ENCODE data around the gene MAPK4.

MAPK4 gene

DNA sequence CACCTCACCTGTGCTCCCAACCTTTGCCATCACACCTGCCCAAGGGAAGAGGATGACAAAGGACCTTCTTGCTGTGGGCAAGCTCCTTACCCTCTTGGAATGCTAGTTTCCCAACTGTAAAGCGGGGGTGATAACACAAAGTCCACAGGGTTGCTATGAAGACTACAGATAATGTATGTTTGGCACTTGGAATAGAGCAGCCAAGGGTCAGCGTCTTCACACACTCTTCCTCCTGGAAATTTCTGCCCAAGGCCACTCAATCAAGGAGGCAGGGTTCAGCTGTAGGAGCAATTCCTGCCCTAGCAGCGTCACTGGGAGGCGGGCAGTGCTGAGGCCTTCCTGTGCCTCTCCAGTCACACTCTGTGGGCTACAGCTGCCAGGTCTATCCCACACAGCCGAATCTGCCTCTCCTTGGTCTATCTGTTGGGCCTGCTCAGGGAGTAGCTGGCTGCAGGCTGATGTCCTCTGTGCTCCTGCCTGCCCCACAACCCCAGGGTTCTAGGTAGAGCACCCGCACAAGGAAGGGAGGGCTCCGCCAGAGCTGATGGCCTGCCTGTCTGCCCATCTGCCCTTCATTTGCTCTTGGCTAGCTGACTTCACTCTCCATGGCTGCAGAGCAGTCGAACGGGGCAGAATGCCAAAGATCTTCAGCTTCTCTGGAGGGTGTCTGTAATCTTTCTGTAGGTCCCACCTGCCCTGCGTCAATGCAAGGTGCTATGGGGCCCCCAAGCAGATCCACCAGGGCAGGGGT, 168.0 kb downstream of the MAPK4 start:
- no peak for DNase-seq

DNA sequence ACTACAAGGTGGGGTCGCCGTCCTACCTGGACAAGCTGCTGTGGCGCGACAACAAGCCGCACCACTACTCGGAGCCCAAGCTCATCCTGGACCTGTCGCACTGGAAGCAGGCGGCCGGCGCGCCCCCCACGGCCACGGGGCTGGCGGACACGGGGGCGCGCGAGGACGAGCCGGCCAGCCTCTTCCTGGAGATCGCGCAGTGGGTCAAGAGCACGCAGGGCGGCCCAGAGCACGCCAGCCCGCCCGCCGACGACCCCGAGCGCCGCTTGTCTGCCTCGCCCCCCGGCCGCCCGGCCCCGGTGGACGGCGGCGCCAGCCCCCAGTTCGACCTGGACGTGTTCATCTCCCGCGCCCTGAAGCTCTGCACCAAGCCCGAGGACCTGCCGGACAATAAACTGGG, 169.5 kb downstream of the MAPK4 start:
- DNase-seq, result no peak

DNA sequence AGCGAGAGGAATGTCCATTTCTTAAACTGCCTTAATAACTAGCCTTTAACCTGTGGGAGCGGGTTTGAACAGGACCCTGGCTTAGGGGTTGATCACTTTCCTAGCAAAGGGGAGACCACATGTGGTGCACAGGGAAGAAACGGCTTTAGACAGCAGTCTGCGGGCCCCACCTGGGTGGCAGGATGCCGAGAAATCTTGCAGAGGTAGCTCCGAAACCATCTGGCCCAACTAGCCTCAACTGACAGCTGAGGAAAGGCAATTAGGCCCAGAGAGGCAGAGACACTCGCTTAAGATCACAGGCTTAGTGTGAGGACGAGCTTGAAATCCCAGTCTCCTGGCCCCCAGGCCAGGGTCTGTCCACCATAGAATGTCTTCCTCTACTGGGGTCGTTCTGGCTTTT, 170.1 kb downstream of the MAPK4 start:
- DNase-seq, result no peak

DNA sequence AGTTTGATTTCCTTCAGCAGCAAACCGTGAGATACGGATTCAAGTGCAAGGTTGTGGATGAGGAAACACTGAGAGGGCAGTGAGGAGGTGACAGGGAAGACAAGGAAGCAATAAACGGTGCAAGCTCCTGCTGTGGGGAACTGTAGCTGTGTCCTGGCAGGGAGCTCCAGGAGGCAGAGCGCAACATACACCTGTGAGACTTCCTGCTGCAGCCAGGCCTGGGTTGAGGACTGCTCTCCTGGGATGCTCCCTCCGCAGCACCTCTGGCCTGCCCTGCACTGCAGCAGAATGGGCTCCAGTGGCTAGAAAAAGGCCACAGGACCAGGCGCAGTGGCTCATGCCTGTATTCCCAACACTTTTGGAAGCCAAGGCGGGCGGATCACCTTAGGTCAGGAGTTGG, 174.5 kb downstream of the MAPK4 start:
- no peak for DNase-seq

DNA sequence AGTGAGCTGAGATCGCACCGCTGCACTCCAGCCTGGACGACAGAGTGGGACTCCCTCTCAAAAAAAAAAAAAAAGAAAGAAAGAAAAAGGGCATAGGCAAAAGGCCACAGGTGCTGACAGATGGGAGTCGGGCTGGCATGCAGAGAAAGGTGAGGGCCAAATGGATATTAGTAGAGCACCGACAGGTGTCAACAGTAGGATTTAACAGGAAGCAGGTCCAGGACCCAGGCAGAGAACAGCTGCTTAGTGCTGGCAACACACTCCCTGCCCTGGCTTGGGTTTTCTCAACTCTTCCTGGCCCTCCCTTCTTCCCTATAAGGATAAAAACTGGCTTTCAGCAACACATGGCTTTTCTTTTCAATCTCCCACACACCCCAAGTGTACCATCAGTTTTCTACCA, 175.0 kb downstream of the MAPK4 start:
- no peak for DNase-seq

DNA sequence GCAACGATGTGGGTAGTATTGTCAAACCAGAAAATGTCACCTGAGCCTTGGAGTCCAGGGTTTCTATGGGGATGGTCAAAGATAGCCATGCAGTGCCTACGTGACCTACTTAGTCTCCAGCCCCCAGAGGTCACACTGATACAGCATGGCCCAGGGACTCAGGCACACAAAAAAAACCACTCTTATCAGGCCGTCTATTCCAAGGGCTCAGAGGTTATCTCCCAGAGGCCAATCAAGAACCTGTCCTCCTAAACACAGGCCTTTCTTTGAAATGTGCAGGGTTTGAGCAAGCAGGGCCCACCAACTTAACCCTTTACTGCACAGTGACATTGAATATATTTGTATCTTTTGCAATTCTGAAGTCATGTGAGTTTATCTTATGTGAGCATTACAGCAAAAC, 177.2 kb downstream of the MAPK4 start:
- DNase-seq, result no peak

DNA sequence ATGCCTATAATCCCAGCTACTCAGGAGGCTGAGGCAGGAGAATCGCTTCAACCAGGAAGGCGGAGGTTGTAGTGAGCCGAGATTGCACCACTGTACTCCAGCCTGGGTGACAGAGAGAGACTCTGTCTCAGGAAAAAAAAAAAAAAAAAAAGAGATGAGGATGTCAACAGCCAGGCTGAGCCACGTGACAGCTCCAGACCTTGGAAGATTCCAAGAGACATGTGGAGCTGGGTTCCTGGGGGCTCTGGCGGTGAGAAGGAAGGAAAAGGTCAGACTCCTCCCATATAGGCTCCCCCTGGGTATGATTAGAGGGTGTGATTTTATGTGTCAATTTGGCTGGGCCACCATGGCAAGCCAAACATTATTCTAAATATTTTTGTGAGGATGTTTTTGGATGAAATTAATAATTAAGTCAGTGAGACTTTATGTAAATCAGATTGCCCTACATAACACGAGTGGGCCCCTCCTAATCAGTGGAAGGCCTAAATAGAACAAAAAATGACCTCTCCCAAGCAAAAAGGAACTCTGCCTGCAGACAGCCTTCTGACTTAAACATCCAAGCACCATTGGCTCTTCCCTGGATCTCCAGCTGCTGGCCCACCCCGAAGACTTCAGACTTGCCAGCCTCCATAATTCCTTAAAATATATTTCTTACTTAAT, 178.3 kb downstream of the MAPK4 start:
- DNase-seq, result no peak

DNA sequence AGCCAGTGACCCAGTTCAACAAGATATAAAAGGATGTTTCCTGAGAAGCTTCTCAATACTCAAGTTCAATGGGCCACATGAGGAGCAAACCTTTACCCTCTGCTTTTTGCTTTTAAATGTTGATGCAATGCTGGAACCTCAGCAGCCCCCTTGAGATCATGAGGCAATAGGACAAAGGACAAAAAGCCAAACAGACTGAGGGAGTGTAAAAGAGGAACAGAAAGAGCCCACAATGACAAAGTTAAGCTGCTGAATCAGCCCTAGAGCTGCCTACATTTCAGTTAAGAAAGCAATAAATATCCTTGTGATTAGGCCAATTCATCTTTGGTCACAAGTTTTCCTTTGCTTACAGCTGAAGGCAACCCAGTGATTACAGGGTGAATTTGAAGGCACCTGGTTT, 183.1 kb downstream of the MAPK4 start:
- no peak for DNase-seq

DNA sequence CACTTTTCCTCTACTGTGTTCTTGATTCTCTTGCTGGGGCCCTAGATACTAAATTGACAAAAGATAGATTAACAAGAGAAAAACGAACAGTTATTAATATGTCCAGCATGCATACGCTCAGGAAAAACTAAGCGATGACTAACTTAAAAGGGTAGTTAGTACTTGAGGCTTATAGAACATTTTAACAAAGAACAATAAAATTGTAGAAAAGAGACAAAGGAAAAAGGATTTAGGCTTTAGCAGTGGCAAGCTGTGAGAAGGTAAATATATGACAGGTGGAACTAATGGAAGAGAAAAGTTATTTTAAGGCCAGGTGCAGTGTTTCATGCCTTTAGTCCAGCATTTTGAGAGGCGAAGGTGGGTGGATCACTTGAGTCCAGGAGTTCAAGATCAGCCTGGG, 184.4 kb downstream of the MAPK4 start:
- no peak for DNase-seq

DNA sequence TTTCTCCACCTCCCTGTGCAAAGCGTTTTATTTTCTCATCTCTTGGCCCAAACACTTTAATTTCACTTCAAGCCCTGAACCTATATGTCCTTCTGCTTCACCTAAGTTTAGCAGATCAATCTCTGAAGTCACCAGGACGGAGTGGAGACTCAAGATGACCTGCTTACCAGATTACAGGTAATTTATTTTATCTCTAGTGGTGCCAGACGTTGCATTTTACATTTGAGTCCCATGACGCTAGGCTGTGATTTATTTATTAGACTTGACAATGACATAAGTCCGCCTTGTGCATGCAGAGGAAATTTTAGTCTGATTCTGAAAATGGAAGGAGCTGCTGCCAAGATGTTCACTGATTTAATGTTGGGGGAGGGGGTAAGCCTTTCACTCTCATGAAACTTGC, 186.1 kb downstream of the MAPK4 start:
- DNase-seq, result no peak

DNA sequence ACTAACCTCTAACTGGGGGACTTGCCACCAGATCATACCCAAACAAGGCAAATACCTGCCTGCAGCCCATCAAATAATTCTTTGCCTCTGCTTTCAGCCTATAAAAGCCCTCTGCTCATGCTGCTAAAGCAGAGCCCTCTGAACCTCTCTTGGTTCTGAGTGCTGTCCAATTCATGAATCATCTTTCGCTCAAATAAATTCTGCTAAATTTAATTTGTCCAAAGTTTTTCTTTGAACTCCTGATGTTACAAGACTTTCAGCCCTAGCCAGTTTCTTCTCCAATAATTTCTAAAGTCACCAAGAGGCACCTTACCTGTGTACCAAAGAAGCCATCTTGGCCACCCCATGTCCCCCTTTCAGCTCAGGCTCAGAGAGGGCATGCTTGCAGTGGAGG, 188.0 kb downstream of the MAPK4 start:
- DNase-seq, result no peak

DNA sequence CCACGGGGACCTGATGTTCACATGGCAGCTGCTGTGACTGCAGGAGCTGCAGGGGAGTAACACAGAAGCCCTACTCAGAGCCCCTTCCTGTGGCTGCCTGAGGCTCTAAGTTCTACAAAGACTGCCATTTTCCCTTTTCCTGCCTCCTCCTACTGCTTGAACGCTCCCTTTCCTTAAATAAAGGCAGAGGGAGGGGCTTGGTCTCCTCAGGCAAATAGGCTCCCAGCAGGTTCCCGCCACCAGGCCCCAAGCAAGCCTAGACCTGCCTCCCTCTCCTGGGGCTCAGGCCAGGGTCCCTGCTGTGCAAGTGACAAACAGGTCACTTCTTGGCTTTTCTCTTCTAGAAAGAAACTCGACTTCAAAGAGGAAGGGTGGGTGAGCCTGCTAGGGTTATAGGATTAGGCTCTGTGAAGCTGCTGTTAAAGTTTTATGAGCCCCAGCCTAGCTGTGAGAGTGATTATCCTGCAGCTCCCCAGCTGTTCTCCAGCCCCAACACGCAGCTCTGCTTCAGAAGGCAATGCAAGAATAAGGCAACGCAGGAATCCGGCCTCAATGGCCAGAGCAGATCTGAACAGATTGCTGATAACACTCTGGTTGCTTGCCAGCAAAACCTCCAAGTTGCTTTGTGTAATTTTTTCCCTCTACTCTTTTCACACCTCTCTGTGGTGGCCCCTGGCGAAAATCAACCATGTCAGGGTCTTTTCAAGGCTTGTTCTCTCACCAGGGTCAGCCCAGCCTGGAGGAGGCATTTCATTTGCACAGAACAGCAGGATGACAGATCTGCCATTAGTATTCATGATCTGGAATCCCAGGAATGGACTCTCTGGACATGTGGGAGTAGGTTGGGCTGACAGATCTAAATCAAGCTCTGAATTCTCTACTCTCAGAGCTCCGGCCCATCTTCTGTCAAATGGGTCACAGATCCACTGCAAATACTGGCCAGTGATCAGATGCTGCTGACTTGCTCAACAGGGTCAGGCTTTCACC, 188.6 kb downstream of the MAPK4 start:
- DNase-seq, result no peak

DNA sequence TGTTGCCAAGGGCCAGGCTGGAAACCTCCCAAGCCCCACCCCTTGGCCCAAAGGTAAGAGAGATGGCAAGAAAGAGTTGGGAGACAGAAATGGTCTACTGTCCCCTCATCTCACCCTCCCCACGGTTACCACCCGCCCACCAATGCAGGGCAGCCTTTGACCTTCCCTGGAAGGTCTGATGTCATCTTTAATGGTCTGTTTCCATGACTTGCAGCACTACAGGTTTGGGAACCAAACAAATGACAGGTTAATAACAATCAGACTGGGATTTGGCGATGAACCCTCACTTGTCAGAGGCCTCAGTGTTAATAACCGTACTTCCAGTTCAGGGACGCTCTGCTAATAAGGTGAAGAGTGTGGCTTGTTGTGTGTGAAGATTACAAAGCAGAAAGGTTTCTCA, 189.5 kb downstream of the MAPK4 start:
- DNase-seq, result no peak

DNA sequence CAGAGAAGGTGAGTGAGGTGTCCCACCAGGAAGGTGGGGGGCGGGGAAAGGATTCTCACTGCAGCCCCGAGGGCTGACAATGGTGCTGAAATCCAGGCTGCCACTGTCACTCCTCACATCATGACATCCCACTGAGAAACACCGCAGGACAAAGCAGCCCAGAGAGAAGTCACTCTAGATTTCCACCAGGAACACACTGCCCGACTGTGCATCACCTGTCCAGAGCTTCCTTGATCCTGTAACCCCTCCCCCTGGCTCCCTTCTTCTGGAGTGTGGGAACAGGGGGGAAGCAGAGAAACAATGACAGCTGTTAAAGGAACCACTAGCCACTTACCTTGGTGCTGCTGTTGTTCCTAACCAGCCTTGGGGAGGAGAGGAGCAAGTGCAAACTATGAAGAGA, 190.1 kb downstream of the MAPK4 start:
- DNase-seq, result no peak

DNA sequence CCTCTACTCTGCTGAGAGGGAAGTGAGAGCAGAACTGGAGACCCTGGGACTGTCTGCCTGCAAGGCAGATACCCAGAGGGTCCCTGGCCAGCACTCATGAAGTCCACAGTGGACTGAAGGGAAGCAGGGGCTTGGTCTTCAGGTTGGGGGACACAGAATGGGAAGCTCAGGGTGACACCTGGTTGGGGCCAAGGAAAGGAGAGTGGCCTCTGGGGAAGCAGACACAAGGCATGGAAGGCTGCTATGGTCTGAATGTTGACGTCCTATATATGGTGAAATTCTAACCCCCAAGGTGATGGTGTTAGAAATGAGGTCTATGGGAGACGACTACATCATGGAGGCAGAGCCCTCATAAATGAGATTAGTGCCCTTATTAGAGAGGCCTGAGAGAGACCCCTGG, 190.7 kb downstream of the MAPK4 start:
- DNase-seq, result no peak

DNA sequence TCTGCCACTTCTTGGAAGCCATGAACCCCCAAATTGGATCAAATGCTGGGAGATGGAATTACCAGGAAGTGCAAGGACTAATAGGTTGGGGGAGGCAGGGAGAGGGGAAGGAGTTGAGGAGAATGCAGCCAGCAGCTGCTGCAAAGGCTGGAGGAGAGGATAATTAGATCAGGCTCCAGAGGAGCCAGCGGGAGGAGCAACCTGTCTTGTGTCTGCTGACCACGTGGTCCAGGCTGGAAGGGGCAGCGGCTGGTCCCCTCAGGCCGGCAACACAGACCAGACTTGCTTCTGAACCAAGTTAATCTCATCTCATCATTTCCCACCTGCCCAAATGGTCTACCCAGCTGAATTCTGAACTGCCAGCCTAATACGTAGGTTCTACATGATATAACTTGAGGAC, 191.6 kb downstream of the MAPK4 start:
- DNase-seq, result no peak

DNA sequence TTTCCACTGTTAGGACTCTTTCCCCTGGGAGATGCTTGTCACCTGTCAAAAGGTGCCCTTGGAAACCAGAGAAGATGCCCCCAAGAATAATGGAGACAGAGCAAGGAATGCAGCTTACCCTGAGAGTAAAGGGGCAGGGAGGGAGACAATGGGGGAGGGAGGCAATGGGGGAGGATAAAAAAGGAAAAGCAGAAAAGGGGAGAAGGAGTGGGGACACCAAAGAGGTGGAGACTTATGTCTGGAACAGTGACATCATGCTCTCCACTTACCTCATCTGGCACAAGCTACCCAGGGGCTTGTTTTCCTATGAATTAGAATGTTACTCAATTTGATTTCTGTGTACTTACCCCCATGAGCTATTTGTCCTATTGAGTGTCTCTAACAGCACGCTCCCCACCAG, 192.1 kb downstream of the MAPK4 start:
- DNase-seq, result no peak

DNA sequence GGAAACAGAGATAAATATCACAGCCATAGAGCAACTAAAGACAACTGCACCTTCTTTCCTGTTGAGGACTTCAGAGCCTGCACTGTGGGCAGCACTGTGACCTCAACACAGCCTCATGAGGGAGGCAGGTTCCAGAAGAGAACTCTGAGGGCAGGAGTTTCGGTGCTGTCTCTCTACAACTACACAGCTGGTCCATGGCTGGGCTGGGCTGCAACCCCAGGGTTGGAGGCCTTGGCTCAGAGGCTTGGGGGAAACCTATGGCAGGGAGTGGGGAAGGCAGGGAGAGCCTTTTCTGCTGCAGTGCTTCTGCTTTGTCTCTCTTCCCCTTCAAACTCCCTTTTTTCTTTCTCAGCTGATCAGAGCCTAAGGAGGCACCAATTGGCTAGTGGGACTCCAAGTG, 193.4 kb downstream of the MAPK4 start:
- DNase-seq, result no peak

DNA sequence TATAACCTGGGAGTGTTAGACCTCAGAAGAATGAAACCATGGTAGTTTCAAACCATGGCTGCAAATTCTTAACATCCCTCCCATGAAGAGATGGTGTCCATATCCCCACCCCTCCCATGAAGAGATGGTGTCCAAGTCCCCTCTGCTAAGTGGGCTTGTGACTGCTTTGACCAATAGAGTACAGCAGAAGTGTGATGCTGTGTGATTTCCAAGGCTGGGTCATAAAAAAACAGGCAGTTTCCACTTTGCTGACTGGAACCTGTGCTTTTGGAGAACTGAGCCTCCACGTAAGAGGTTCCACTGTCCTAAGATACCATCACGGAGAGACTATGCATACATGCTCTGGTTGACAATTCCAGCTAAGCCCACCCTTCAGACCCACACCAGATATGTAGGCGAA, 194.4 kb downstream of the MAPK4 start:
- DNase-seq, result no peak

DNA sequence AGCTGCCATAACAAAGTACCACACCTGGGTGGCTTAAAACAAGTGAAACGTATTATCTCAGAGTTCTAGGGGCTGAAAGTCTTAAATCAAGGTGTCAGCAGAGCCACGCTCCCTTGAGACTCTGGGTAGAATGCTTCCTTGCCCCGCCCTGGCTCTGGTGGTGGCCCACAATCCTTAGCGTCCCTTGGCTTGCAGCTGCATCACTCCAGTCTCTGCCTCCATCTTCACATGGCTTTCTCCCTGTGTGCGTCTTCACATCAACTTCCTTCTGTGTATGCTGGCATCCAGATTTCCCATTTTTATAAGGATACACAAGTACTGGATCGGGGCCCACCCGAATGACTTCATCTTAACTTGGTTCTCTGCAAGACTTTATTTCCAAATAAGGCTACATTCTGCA, 197.5 kb downstream of the MAPK4 start:
- DNase-seq, result no peak

DNA sequence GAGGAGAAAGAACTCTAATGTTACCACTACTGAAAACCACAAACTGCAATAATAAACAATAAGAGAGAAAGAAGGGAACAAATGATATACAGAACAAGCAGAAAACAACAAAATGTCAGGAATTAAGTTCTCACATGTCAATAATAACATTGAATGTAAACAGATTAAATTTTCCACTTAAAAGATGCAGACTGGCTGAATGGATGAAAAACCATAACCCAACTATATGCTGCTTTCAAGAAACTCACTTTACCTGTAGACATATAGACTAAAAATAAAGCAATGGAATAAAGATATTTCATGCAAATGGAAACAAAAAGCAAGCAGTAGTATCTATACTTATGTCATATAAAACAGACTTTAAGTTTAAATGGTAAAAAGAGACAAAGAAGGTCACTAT, 209.6 kb downstream of the MAPK4 start:
- no peak for DNase-seq

DNA sequence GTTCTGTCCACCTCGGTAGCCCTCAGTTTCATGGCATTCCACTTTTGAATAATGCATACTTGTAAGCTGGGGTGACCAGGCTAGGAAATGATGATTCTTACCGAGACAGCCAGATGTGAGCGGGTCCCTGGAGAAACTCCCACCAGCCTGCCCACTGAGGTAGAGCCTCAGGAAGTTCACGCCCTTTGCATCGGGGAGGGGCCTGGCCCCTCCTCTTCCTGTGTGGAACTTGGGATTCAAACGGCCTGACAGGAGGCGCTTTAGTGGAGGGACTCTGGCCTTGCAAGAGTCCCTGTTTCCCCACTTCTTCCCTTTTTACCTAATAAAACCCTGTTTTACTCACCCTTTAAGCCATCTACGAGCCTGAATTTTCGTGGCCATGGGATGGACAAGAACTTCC, 215.3 kb downstream of the MAPK4 start:
- DNase-seq, result no peak

DNA sequence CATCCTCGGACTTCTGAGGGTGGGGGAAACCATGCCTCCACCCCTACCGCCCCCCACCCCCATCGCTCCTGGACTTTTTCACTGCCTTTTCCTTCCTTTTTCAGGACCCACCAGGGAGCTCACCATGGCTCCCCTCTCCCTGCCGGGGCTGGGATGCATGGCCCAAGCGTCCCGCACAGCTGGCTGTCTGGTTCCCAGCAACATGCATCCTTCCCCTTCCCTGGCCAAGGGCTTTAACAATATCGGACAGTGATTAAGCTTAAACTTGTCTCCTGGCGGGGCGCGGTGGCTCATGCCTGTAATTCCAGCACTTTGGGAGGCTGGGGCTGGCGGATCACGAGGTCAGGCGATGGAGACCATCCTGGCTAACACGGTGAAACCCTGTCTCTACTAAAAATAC, 215.8 kb downstream of the MAPK4 start:
- DNase-seq, result no peak

DNA sequence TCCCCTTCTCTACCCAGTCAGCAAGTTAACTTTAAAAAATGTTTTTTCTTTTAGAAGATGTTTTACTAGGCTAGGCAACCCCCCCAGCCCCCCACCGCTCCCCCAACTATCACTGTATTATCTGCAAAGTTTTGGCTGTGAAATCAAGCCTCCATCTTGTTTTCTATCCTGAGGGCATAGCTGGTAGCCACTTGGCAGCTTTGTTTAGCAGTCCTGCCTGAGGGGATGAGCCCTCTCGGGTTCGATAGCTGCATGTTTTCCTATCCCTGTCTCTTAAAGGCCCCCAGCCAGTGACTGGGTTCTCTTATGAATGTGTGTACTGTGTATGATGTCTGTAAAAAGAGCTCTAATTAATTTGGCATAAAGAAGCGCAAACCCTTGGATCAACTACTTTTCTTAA, 216.5 kb downstream of the MAPK4 start:
- no peak for DNase-seq

Measured in stimulated activated CD4-positive, alpha-beta T cell treated with anti-CD3 and anti-CD28 coated beads, Interleukin-1b, Interleukin-23, amount 100 ng/mL, for 48 hours (primary cell).